ENCODE measurements around the gene MXI1.

- no peak for TF ChIP-seq PATZ1 (CRISPR knock-in tag; IDR thresholded peaks at IDR 0.05; ENCODE audit: borderline replicate concordance)
- TF ChIP-seq ZC3H10 (CRISPR knock-in tag; IDR thresholded peaks at IDR 0.05): no peak
These were observed 96.3 kb downstream of the MXI1 start for GRCh38 chr10:110303681-110304080.
